SK-N-SH (cell line): ENCODE results near the gene MAPK1. TPM values are rescaled to one million over a fixed set of nuclear protein-coding genes. Genes with fewer than 3 reads are reported as not detected.
"Not testable (repeated sequence)": the region's sequence is repeated elsewhere in the genome, so short reads cannot be mapped to it uniquely, and the experiment has no call there.

Source experiments
- CTCF ChIA-PET: fragments of 300-600, 350-600 bp; formaldehyde crosslinking; extraction: SDS; loops from one replicate; lab custom pipeline; 2021; lab: Yijun Ruan, JAX
- POLR2A ChIA-PET: fragments of 350-600 bp; sonication (Branson Sonifier 250); formaldehyde crosslinking; extraction: SDS; loops from one replicate; lab custom pipeline; 2020; ENCODE audit warnings: antibody characterized with exemption, inconsistent platforms; lab: Yijun Ruan, JAX
- DNase-seq: peaks from one replicate; pipeline ENCODE4 v3.0.0; 2012
- H2AFZ ChIP-seq: fragments of 200-600 bp; sonication (generic); 2 replicates; pipeline ENCODE4 v1.8.1; 2016; ENCODE audit warnings: antibody characterized with exemption, mild to moderate bottlenecking, low read depth
- H3F3A ChIP-seq: fragments of 200-600 bp; sonication (generic); replicated peaks from 2 replicates; pipeline ENCODE3; 2016; ENCODE audit warnings: antibody characterized with exemption, mild to moderate bottlenecking; ENCODE audit not compliant: insufficient read depth
- H3K27ac ChIP-seq, 2 experiments: fragments of 200-500 bp in 1 of 2; fragments of 200-600 bp in 1 of 2; sonication (Bioruptor generic) in 1 of 2; sonication (generic), shearing (Covaris generic) in 1 of 2; 2 replicates each; pipeline versions ENCODE4 v1.5.1 to v1.6.1; 2014 to 2016; ENCODE audit warnings: low read depth in 2 of 2, inconsistent platforms in 1 of 2, low read length in 1 of 2, mild to moderate bottlenecking in 1 of 2, mixed read lengths in 1 of 2
- H3K27me3 ChIP-seq: fragments of 200-600 bp; sonication (generic), shearing (Covaris generic); 2 replicates; pipeline ENCODE4 v1.6.1; 2016; ENCODE audit warnings: mixed run types; ENCODE audit not compliant: insufficient read depth
- H3K36me3 ChIP-seq, 2 experiments: fragments of 200-500 bp in 1 of 2; fragments of 200-600 bp in 1 of 2; sonication (Bioruptor generic) in 1 of 2; sonication (generic) in 1 of 2; replicated peaks in 1 of 2; 2 replicates each; pipeline versions ENCODE3 to v1.5.1; 2014 to 2016; ENCODE audit warnings: low read length in 1 of 2, mild to moderate bottlenecking in 1 of 2; ENCODE audit not compliant: insufficient read depth in 2 of 2, control insufficient read depth in 1 of 2
- H3K4me1 ChIP-seq, 2 experiments: fragments of 200-500 bp in 1 of 2; fragments of 200-600 bp in 1 of 2; sonication (Bioruptor generic) in 1 of 2; sonication (generic), shearing (Covaris generic) in 1 of 2; 2 replicates each; pipeline versions ENCODE4 v1.5.1 to v1.6.1; 2014 to 2016; ENCODE audit warnings: low read depth in 1 of 2, low read length in 1 of 2, mixed run types in 1 of 2; ENCODE audit not compliant: insufficient read depth in 2 of 2, control insufficient read depth in 1 of 2
- H3K4me2 ChIP-seq: fragments of 200-600 bp; sonication (generic), shearing (Covaris generic); 2 replicates; pipeline ENCODE4 v1.6.1; 2017; ENCODE audit warnings: mixed run types
- H3K4me3 ChIP-seq, 2 experiments: fragments of 200-500 bp in 1 of 2; fragments of 200-600 bp in 1 of 2; sonication (Bioruptor generic) in 1 of 2; sonication (generic), shearing (Covaris generic) in 1 of 2; 2 replicates each; pipeline versions ENCODE4 v1.5.1 to v1.8.1; 2014 to 2016; ENCODE audit warnings: low read depth in 2 of 2, inconsistent platforms in 1 of 2, low read length in 1 of 2, mild to moderate bottlenecking in 1 of 2, mixed read lengths in 1 of 2, moderate library complexity in 1 of 2
- H3K79me2 ChIP-seq: fragments of 200-600 bp; sonication (generic); 2 replicates; pipeline ENCODE4 v1.8.1; 2017; ENCODE audit warnings: mild to moderate bottlenecking; ENCODE audit not compliant: insufficient read depth
- H3K9ac ChIP-seq: fragments of 200-600 bp; sonication (generic); 2 replicates; pipeline ENCODE4 v1.6.1; 2017; ENCODE audit warnings: mixed run types
- H3K9me2 ChIP-seq: fragments of 200-600 bp; sonication (generic); 2 replicates; pipeline ENCODE4 v1.6.1; 2017; ENCODE audit warnings: mixed run types
- H3K9me3 ChIP-seq: fragments of 200-600 bp; sonication (generic); 2 replicates; pipeline ENCODE4 v1.6.1; 2017; ENCODE audit warnings: mixed run types, mild to moderate bottlenecking, moderate library complexity
- H4K20me1 ChIP-seq: fragments of 200-600 bp; sonication (generic); 2 replicates; pipeline ENCODE4 v1.6.1; 2017; ENCODE audit warnings: mild to moderate bottlenecking, mixed run types; ENCODE audit not compliant: insufficient read depth
- ELF1 ChIP-seq: IDR thresholded peaks from 2 replicates; pipeline ENCODE4 v1.4.0; 2012
- EP300 ChIP-seq, 2 experiments: IDR thresholded peaks; 2 replicates each; pipeline versions ENCODE4 v1.4.0 to v1.6.1; 2012; ENCODE audit warnings: borderline replicate concordance in 1 of 2, low read depth in 1 of 2, low read length in 1 of 2
- FOXJ3 ChIP-seq: sonication (generic); formaldehyde crosslinking; IDR thresholded peaks from 2 replicates; pipeline ENCODE4 v1.5.1; 2020; ENCODE audit warnings: mild to moderate bottlenecking, missing genetic modification reagents
- GATA2 ChIP-seq: sonication (generic); formaldehyde crosslinking; IDR thresholded peaks from 2 replicates; pipeline ENCODE4 v1.5.0; 2020; ENCODE audit warnings: mild to moderate bottlenecking, missing genetic modification reagents
- NFIC ChIP-seq: IDR thresholded peaks from 2 replicates; pipeline ENCODE4 v1.4.0; 2012; ENCODE audit warnings: borderline replicate concordance
- RCOR1 ChIP-seq: fragments of 150-350 bp; IDR thresholded peaks from 2 replicates; pipeline ENCODE4 v1.6.1; 2017; ENCODE audit warnings: antibody characterized with exemption, low read length
- RFX5 ChIP-seq: IDR thresholded peaks from 2 replicates; pipeline ENCODE4 v1.6.1; 2012; ENCODE audit warnings: mild to moderate bottlenecking, improper control_type of control experiment, low read length
- SMC3 ChIP-seq: IDR thresholded peaks from 2 replicates; pipeline ENCODE4 v1.6.1; 2012; ENCODE audit warnings: low read depth, low read length, improper control_type of control experiment
- USF2 ChIP-seq: fragments of 150-350 bp; IDR thresholded peaks from 2 replicates; pipeline ENCODE4 v1.6.1; 2017; ENCODE audit warnings: antibody characterized with exemption, low read length, low read depth, borderline replicate concordance
- YY1 ChIP-seq: IDR thresholded peaks from 2 replicates; pipeline ENCODE4 v1.4.0; 2012; ENCODE audit warnings: low read depth, mild to moderate bottlenecking
- WGBS: methylation state at CpG from one replicate; pipeline ENCODE4 v1.1.6; 2017; ENCODE audit warnings: low lambda C conversion rate; 5-methylcytosine and 5-hydroxymethylcytosine counted together
- polyA plus RNA-seq, 3 experiments: library from polyadenylated mRNA; depleted of rRNA; stranded (reverse); fragments of >200 nt; gene quantifications; 2 replicates each; pipeline ENCODE4 v1.2.3, GENCODE V29; 2012
- TF ChIP-seq, protein P1 (sequence below): IDR thresholded peaks from 2 replicates; pipeline ENCODE4; 2012
- TF ChIP-seq, protein P2 (sequence below): fragments of 150-350 bp; IDR thresholded peaks from 2 replicates; pipeline ENCODE4 v1.6.1; 2016; ENCODE audit warnings: mild to moderate bottlenecking, low read depth, low read length

MAPK1 gene
- polyA plus RNA-seq, 1 of the 3 experiments (the other 2 are of a cell fraction): 25.6 TPM

DNA sequence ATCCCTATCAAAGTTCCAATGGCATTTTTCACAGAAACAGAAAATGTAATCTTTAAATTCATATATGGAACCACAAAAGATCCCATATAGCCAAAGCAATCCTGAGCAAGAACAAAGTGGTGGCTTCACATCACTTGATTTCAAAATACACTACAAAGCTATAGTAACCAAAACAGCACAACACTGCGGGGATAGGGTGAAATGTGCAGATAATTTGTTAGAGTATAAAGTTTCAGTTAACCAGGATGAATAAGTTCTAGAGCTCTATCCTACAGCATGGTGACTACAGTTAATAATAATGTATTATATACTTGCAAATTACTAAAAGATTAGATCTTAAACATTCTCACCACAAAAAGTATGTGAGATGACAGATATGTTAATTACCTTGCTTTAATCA is 55.5 kb downstream of the MAPK1 start:
- no peaks in the 10 kb centered on the region for H3K27me3 ChIP-seq
- no peak overlapping the region for H3K9ac ChIP-seq
- DNase-seq: no peak
- peaks cover 0 to 14% of the 10 kb centered on the region in 2 experiments for H3K36me3 ChIP-seq
- no peak overlapping the region for H3K4me2 ChIP-seq
- peaks cover 8% of the 10 kb centered on the region for H3F3A ChIP-seq
- ChIA-PET POLR2A (no interaction called here), CTCF (interaction anchor here (1.2 kb wide), 1 partner anchor 23 kb away, joined by 3 read pairs; no protein-coding TSS in a partner anchor)
- H3K9me3 ChIP-seq: no peaks in the 10 kb centered on the region
- peaks cover 96% of the 10 kb centered on the region for H3K79me2 ChIP-seq
- WGBS: 100% methylated on average over 1 of the region's 1 CpG
- H4K20me1 ChIP-seq: peaks cover 88% of the 10 kb centered on the region
- peaks cover 6 to 15% of the 10 kb centered on the region in 2 experiments for H3K4me1 ChIP-seq
- no peaks in the 10 kb centered on the region for H3K9me2 ChIP-seq
- TF ChIP-seq, protein P1, sequence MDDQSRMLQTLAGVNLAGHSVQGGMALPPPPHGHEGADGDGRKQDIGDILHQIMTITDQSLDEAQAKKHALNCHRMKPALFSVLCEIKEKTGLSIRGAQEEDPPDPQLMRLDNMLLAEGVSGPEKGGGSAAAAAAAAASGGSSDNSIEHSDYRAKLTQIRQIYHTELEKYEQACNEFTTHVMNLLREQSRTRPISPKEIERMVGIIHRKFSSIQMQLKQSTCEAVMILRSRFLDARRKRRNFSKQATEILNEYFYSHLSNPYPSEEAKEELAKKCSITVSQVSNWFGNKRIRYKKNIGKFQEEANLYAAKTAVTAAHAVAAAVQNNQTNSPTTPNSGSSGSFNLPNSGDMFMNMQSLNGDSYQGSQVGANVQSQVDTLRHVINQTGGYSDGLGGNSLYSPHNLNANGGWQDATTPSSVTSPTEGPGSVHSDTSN: no peak
- TF ChIP-seq FOXJ3: no peak
- TF ChIP-seq RCOR1: no peak
- H3K27ac ChIP-seq: no peak overlapping the region
- H2AFZ ChIP-seq: no peak overlapping the region
- H3K4me3 ChIP-seq: no peak overlapping the region

GRCh38 chr22:21807544-21808529 is 59.6 kb downstream of the MAPK1 start:
- TF ChIP-seq USF2 (no peak), SMC3 (no peak), EP300 (IDR thresholded peaks at IDR 0.05; ENCODE audit: borderline replicate concordance in 1 of 2, low read depth in 1 of 2, low read length in 1 of 2) (peak in 1 of 2 experiments; percentile 20; a peak in 1 of 4 replicates), GATA2 (CRISPR knock-in tag) (peak; percentile 74), RFX5 (no peak), YY1 (no peak), ELF1 (no peak), NFIC (no peak), RCOR1 (peak; percentile 29; the same call in 1 of the 2 replicates)
- TF ChIP-seq, protein P2, sequence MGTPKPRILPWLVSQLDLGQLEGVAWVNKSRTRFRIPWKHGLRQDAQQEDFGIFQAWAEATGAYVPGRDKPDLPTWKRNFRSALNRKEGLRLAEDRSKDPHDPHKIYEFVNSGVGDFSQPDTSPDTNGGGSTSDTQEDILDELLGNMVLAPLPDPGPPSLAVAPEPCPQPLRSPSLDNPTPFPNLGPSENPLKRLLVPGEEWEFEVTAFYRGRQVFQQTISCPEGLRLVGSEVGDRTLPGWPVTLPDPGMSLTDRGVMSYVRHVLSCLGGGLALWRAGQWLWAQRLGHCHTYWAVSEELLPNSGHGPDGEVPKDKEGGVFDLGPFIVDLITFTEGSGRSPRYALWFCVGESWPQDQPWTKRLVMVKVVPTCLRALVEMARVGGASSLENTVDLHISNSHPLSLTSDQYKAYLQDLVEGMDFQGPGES: no peak
- TF ChIP-seq, all 33 proteins: peak for 3
- ChIA-PET CTCF (no interaction called here), POLR2A (no interaction called here)
- Histone ChIP-seq H3K79me2 (peaks cover 85% of the 10 kb centered on the region), H3K9me2 (no peaks in the 10 kb centered on the region), H4K20me1 (peaks cover 57% of the 10 kb centered on the region), H3F3A (no peaks in the 10 kb centered on the region), H3K4me1 (peaks cover 6 to 8% of the 10 kb centered on the region in 2 experiments; a peak in 2 of 4 replicates), H3K4me2 (no peak overlapping the region), H3K36me3 (peaks cover 26 to 49% of the 10 kb centered on the region in 2 experiments), H3K4me3 (no peak overlapping the region), H2AFZ (no peak overlapping the region), H3K27ac (peak overlapping the region in 1 of 2 experiments; percentile 53; a peak in 2 of 4 replicates), H3K9me3 (no peaks in the 10 kb centered on the region), H3K27me3 (no peaks in the 10 kb centered on the region), H3K9ac (no peak overlapping the region)
- WGBS: 41% methylated on average over 6 of the region's 6 CpGs
- peak; percentile 49 for DNase-seq

DNA sequence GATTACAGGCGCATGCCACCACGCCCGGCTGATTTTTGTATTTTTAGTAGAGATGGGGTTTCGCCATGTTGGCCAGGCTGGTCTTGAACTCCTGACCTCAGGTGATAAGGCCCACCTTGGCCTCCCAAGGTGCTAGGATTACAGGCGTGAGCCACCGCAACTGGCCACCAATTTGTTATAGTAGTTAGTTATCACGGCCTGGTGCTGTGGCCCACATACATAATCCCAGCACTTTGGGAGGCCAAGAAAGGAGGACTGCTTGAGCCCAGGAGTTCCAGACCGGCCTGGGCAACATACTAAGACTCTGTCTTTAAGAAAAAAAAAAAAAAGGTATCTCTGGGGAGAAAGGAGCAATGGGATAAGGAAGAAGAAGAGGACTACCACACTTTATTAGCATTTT is 62.1 kb downstream of the MAPK1 start:
- POLR2A ChIA-PET, H3K4me3 ChIP-seq, H3K27me3 ChIP-seq, DNase-seq, H2AFZ ChIP-seq, H3K4me1 ChIP-seq, H3K9ac ChIP-seq, H3F3A ChIP-seq, H3K9me3 ChIP-seq, H3K9me2 ChIP-seq, H3K4me2 ChIP-seq, H3K27ac ChIP-seq: not testable (repeated sequence)
- peaks cover 44 to 60% of the 10 kb centered on the region in 2 experiments for H3K36me3 ChIP-seq
- 96% methylated on average over 8 of the region's 8 CpGs for WGBS
- H4K20me1 ChIP-seq: peaks cover 35% of the 10 kb centered on the region
- H3K79me2 ChIP-seq: peaks cover 80% of the 10 kb centered on the region
- CTCF ChIA-PET: interaction anchor here (0.9 kb wide), 1 partner anchor 133 kb away, joined by 3 read pairs; no protein-coding TSS in a partner anchor
